HEK293 (cell line): ENCODE results near the gene PACS2.

ENCODE experiments used
- CTCF ChIA-PET: fragments of 350-600 bp; formaldehyde crosslinking; extraction: SDS; loops from one replicate; lab custom pipeline; 2021; ENCODE audit warnings: antibody characterized with exemption; lab: Yijun Ruan, JAX
- POLR2A ChIA-PET: fragments of 300-600 bp; formaldehyde crosslinking; extraction: SDS; loops from one replicate; lab custom pipeline; 2020; ENCODE audit warnings: antibody characterized with exemption, inconsistent platforms; lab: Yijun Ruan, JAX
- H3K27ac ChIP-seq: fragments of 200-500 bp; sonication (Bioruptor generic); 2 replicates; pipeline ENCODE4 v1.5.1; 2014; ENCODE audit warnings: low read depth, low read length, control low read depth, inconsistent platforms; ENCODE audit errors: extremely low read depth
- H3K36me3 ChIP-seq, 2 experiments: fragments of 200-500 bp in 1 of 2; sonication (Bioruptor generic) in 1 of 2; 1 replicate in 1 of 2; 2 replicates in 1 of 2; pipeline ENCODE4 v1.5.1; 2014 to 2017; ENCODE audit warnings: inconsistent platforms in 2 of 2, low read length in 2 of 2; ENCODE audit not compliant: control insufficient read depth in 2 of 2, insufficient read depth in 1 of 2
- H3K4me1 ChIP-seq: fragments of 200-500 bp; sonication (Bioruptor generic); 2 replicates; pipeline ENCODE4 v1.5.1; 2014; ENCODE audit warnings: mild to moderate bottlenecking, low read length, inconsistent platforms; ENCODE audit not compliant: control insufficient read depth, insufficient read depth
- H3K4me3 ChIP-seq: 2 replicates; pipeline ENCODE4 v1.5.1; 2011; ENCODE audit warnings: low read depth, mild to moderate bottlenecking, control low read depth, low read length, moderate library complexity
- H3K9me3 ChIP-seq: fragments of 200-500 bp; sonication (Bioruptor generic); 2 replicates; pipeline ENCODE4 v1.5.1; 2014; ENCODE audit warnings: low read depth, low read length, inconsistent platforms; ENCODE audit not compliant: control insufficient read depth, insufficient read depth
- GLIS2 ChIP-seq: fragments of 450-650 bp; formaldehyde crosslinking; IDR thresholded peaks from 2 replicates; pipeline ENCODE4 v1.5.1; 2016; ENCODE audit warnings: missing biosample characterization, missing genetic modification characterization
- KLF10 ChIP-seq: fragments of 450-650 bp; IDR thresholded peaks from 2 replicates; pipeline ENCODE4 v1.5.1; 2018; ENCODE audit warnings: missing biosample characterization, mild to moderate bottlenecking, missing genetic modification characterization
- KLF8 ChIP-seq: fragments of 450-650 bp; formaldehyde crosslinking; IDR thresholded peaks from 2 replicates; pipeline ENCODE4 v1.5.1; 2016; ENCODE audit warnings: missing biosample characterization, missing genetic modification characterization
- OVOL3 ChIP-seq: fragments of 450-650 bp; formaldehyde crosslinking; IDR thresholded peaks from 2 replicates; pipeline ENCODE4 v1.5.1; 2016; ENCODE audit warnings: missing biosample characterization, missing genetic modification characterization
- WT1 ChIP-seq: fragments of 450-650 bp; formaldehyde crosslinking; IDR thresholded peaks from 2 replicates; pipeline ENCODE4 v1.5.1; 2016; ENCODE audit warnings: missing biosample characterization, missing genetic modification characterization
- YY2 ChIP-seq: fragments of 450-650 bp; formaldehyde crosslinking; IDR thresholded peaks from 2 replicates; pipeline ENCODE4 v1.5.1; 2016; ENCODE audit warnings: missing biosample characterization, missing genetic modification characterization
- ZBTB21 ChIP-seq: fragments of 450-650 bp; formaldehyde crosslinking; IDR thresholded peaks from 2 replicates; pipeline ENCODE4 v1.5.1; 2017; ENCODE audit warnings: missing biosample characterization, missing genetic modification characterization
- ZNF112 ChIP-seq: fragments of 450-650 bp; formaldehyde crosslinking; IDR thresholded peaks from 2 replicates; pipeline ENCODE4 v1.5.0; 2017; ENCODE audit warnings: missing biosample characterization, missing genetic modification characterization
- ZNF174 ChIP-seq: fragments of 450-650 bp; formaldehyde crosslinking; IDR thresholded peaks from 2 replicates; pipeline ENCODE4 v1.5.0; 2017; ENCODE audit warnings: missing biosample characterization, mild to moderate bottlenecking, missing genetic modification characterization
- ZNF175 ChIP-seq: fragments of 450-650 bp; formaldehyde crosslinking; IDR thresholded peaks from 2 replicates; pipeline ENCODE4 v1.5.1; 2016; ENCODE audit warnings: missing biosample characterization, missing genetic modification characterization
- ZNF214 ChIP-seq: fragments of 450-650 bp; formaldehyde crosslinking; IDR thresholded peaks from 2 replicates; pipeline ENCODE4 v1.5.1; 2017; ENCODE audit warnings: missing biosample characterization, mild to moderate bottlenecking, missing genetic modification characterization, borderline replicate concordance
- ZNF239 ChIP-seq: fragments of 450-650 bp; formaldehyde crosslinking; IDR thresholded peaks from 2 replicates; pipeline ENCODE4 v1.5.1; 2016; ENCODE audit warnings: missing biosample characterization, missing genetic modification characterization
- ZNF311 ChIP-seq: fragments of 450-650 bp; formaldehyde crosslinking; IDR thresholded peaks from 2 replicates; pipeline ENCODE4 v1.5.1; 2017; ENCODE audit warnings: missing biosample characterization, missing genetic modification characterization, borderline replicate concordance
- ZNF449 ChIP-seq: fragments of 450-650 bp; formaldehyde crosslinking; IDR thresholded peaks from 2 replicates; pipeline ENCODE4 v1.5.1; 2017; ENCODE audit warnings: missing biosample characterization, mild to moderate bottlenecking, missing genetic modification characterization, moderate library complexity
- ZNF529 ChIP-seq: fragments of 450-650 bp; formaldehyde crosslinking; IDR thresholded peaks from 2 replicates; pipeline ENCODE4 v1.5.1; 2017; ENCODE audit warnings: missing genetic modification characterization, missing biosample characterization; ENCODE audit not compliant: insufficient replicate concordance
- ZNF639 ChIP-seq: fragments of 450-650 bp; formaldehyde crosslinking; IDR thresholded peaks from 2 replicates; pipeline ENCODE4 v1.5.1; 2016; ENCODE audit warnings: missing biosample characterization, missing genetic modification characterization
- ZNF76 ChIP-seq: fragments of 450-650 bp; formaldehyde crosslinking; IDR thresholded peaks from 2 replicates; pipeline ENCODE4; 2016; ENCODE audit warnings: low read depth, missing biosample characterization, missing genetic modification characterization, borderline replicate concordance
- TF ChIP-seq, protein P1 (sequence below): fragments of 450-650 bp; formaldehyde crosslinking; IDR thresholded peaks from 2 replicates; pipeline ENCODE4 v1.5.1; 2016; ENCODE audit warnings: missing biosample characterization, missing genetic modification characterization, low read depth
- TF ChIP-seq, protein P2 (sequence below): fragments of 450-650 bp; formaldehyde crosslinking; IDR thresholded peaks from 2 replicates; pipeline ENCODE4 v1.5.1; 2016; ENCODE audit warnings: missing biosample characterization, missing genetic modification characterization
- TF ChIP-seq, protein P3 (sequence below): fragments of 450-650 bp; formaldehyde crosslinking; IDR thresholded peaks from 2 replicates; pipeline ENCODE4 v1.5.1; 2016; ENCODE audit warnings: missing biosample characterization, missing genetic modification characterization

Gene PACS2

DNA sequence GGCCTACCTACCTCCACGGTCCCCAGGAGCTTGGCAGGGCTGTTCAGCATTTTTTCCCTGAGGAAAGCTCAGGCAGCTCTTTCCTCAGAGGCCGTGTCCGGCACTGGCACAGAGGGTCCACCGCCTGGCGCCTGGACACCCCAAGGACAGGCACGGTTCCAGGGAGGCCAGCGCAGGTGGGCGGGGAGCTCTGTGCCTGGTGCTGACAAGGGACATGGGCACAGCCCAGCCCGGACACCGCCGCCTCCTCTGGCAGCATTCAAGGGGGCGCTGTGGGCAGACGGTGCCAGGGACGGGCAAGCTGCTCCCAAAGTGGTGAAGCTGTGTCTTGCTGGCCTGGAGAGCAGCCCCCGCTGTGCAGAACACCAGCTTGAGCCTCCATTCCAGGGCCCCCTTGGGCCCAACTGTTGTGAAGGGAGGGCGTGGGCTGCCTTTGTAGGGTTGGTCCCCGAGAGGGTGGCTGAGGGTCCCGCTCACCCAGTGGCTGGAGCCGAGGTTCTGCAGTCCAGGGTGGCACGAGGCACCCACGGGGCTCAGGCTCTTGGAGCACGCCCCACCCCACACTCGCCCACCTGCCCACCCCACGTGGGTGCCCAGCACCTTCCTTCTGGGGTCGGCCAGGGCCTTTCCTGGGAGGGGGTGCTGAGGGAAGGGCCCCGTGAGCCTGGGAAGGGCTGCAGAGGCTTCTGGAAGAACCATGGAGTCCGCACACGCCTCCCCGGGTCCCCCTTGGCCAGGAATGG is 54.5 kb downstream of the PACS2 start:
- Histone ChIP-seq H3K36me3 (peaks cover 0 to 13% of the 10 kb centered on the region in 2 experiments; a peak in 1 of 3 replicates), H3K4me1 (peaks cover 6% of the 10 kb centered on the region; the same call in 1 of the 2 replicates), H3K9me3 (no peaks in the 10 kb centered on the region), H3K27ac (no peak overlapping the region), H3K4me3 (no peak overlapping the region)
- TF ChIP-seq ZNF311 (tag by site-specific recombination) (no peak), ZNF76 (tag by site-specific recombination) (no peak), ZNF639 (tag by site-specific recombination) (no peak), ZNF174 (no peak), GLIS2 (tag by site-specific recombination) (no peak), ZNF239 (no peak), WT1 (no peak), OVOL3 (no peak), ZNF175 (tag by site-specific recombination) (no peak), YY2 (tag by site-specific recombination) (no peak), ZNF449 (no peak), KLF8 (tag by site-specific recombination) (no peak), KLF10 (tag by site-specific recombination) (no peak), ZNF214 (no peak), ZBTB21 (tag by site-specific recombination) (no peak), ZNF529 (tag by site-specific recombination) (no peak), ZNF112 (tag by site-specific recombination) (no peak)
- TF ChIP-seq, protein P1, sequence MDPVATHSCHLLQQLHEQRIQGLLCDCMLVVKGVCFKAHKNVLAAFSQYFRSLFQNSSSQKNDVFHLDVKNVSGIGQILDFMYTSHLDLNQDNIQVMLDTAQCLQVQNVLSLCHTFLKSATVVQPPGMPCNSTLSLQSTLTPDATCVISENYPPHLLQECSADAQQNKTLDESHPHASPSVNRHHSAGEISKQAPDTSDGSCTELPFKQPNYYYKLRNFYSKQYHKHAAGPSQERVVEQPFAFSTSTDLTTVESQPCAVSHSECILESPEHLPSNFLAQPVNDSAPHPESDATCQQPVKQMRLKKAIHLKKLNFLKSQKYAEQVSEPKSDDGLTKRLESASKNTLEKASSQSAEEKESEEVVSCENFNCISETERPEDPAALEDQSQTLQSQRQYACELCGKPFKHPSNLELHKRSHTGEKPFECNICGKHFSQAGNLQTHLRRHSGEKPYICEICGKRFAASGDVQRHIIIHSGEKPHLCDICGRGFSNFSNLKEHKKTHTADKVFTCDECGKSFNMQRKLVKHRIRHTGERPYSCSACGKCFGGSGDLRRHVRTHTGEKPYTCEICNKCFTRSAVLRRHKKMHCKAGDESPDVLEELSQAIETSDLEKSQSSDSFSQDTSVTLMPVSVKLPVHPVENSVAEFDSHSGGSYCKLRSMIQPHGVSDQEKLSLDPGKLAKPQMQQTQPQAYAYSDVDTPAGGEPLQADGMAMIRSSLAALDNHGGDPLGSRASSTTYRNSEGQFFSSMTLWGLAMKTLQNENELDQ (tag by site-specific recombination), result no peak
- TF ChIP-seq, protein P2, sequence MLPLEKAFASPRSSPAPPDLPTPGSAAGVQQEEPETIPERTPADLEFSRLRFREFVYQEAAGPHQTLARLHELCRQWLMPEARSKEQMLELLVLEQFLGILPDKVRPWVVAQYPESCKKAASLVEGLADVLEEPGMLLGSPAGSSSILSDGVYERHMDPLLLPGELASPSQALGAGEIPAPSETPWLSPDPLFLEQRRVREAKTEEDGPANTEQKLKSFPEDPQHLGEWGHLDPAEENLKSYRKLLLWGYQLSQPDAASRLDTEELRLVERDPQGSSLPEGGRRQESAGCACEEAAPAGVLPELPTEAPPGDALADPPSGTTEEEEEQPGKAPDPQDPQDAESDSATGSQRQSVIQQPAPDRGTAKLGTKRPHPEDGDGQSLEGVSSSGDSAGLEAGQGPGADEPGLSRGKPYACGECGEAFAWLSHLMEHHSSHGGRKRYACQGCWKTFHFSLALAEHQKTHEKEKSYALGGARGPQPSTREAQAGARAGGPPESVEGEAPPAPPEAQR (tag by site-specific recombination), result no peak
- TF ChIP-seq, protein P3, sequence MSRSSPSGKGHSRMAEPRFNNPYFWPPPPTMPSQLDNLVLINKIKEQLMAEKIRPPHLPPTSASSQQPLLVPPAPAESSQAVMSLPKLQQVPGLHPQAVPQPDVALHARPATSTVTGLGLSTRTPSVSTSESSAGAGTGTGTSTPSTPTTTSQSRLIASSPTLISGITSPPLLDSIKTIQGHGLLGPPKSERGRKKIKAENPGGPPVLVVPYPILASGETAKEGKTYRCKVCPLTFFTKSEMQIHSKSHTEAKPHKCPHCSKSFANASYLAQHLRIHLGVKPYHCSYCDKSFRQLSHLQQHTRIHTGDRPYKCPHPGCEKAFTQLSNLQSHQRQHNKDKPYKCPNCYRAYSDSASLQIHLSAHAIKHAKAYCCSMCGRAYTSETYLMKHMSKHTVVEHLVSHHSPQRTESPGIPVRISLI (tag by site-specific recombination), result no peak
- POLR2A ChIA-PET, result no interaction called here
- CTCF ChIA-PET, result interaction anchor here (1.1 kb wide), 1 partner anchor 121 kb away, joined by 6 read pairs; no protein-coding TSS in a partner anchor
